DOHH2 (cell line): ENCODE data around the gene ZNF526.

Experiments used
- H3F3A ChIP-seq: fragments of 200-600 bp; sonication (generic), shearing (Covaris generic); 2 replicates; pipeline ENCODE4 v1.6.0; 2016; ENCODE audit warnings: antibody characterized with exemption, mild to moderate bottlenecking; ENCODE audit not compliant: control insufficient read depth, insufficient read depth
- H3K27ac ChIP-seq: fragments of 200-600 bp; sonication (generic); 2 replicates; pipeline ENCODE4 v1.5.1; 2014; ENCODE audit warnings: low read depth, mild to moderate bottlenecking, low read length, moderate library complexity
- H3K27me3 ChIP-seq: fragments of 200-600 bp; sonication (generic); 2 replicates; pipeline ENCODE4 v1.6.1; 2014; ENCODE audit warnings: mild to moderate bottlenecking, low read length, mixed read lengths; ENCODE audit not compliant: control insufficient read depth
- H3K36me3 ChIP-seq: fragments of 200-600 bp; sonication (generic); 2 replicates; pipeline ENCODE4 v1.6.1; 2014; ENCODE audit warnings: mild to moderate bottlenecking, low read length, moderate library complexity, mixed read lengths; ENCODE audit not compliant: control insufficient read depth
- H3K4me1 ChIP-seq: fragments of 200-600 bp; sonication (generic); 2 replicates; pipeline ENCODE4 v1.6.1; 2014; ENCODE audit warnings: mild to moderate bottlenecking, low read length, mixed read lengths; ENCODE audit not compliant: control insufficient read depth
- H3K4me2 ChIP-seq: fragments of 200-600 bp; sonication (generic); 2 replicates; pipeline ENCODE4 v1.6.0; 2014; ENCODE audit warnings: mild to moderate bottlenecking, low read length, moderate library complexity
- H3K4me3 ChIP-seq: fragments of 200-600 bp; sonication (generic); 2 replicates; pipeline ENCODE4 v1.5.1; 2014; ENCODE audit warnings: mild to moderate bottlenecking, low read length, mixed read lengths
- H3K79me2 ChIP-seq: fragments of 200-600 bp; sonication (generic); 2 replicates; pipeline ENCODE4 v1.6.1; 2014; ENCODE audit warnings: mild to moderate bottlenecking, low read length, mixed read lengths; ENCODE audit not compliant: control insufficient read depth
- H3K9me2 ChIP-seq: fragments of 200-600 bp; sonication (generic); replicated peaks from 2 replicates; pipeline ENCODE4 v1.6.1; 2014; ENCODE audit warnings: mild to moderate bottlenecking, low read length, mixed read lengths; ENCODE audit not compliant: control insufficient read depth
- H3K9me3 ChIP-seq: fragments of 200-600 bp; sonication (generic); 2 replicates; pipeline ENCODE4 v1.6.1; 2014; ENCODE audit warnings: antibody characterized with exemption, low read length, mixed read lengths; ENCODE audit not compliant: control insufficient read depth, insufficient read depth
- H4K20me1 ChIP-seq: fragments of 200-600 bp; sonication (generic); 2 replicates; pipeline ENCODE4 v1.6.0; 2014; ENCODE audit warnings: low read depth, mild to moderate bottlenecking, antibody characterized with exemption, low read length, moderate library complexity; ENCODE audit not compliant: control insufficient read depth, insufficient read depth
- EZH2phosphoT487 ChIP-seq: fragments of 200-600 bp; sonication (generic); IDR thresholded peaks from 2 replicates; pipeline ENCODE4 v1.6.1; 2017; ENCODE audit warnings: borderline replicate concordance, mild to moderate bottlenecking, antibody characterized with exemption, low read length, moderate library complexity, mixed read lengths
- TF ChIP-seq, protein P1 (sequence below): fragments of 200-600 bp; sonication (generic); IDR thresholded peaks from one replicate; pipeline ENCODE4 v1.5.1; 2014; ENCODE audit warnings: antibody characterized with exemption, mild to moderate bottlenecking, low read depth, low read length; ENCODE audit not compliant: poor library complexity, severe bottlenecking

Gene ZNF526

GRCh38 chr19:42206871-42207755 is 13.0 kb upstream of the ZNF526 start:
- peaks cover 3% of the 10 kb centered on the region; the same call in 1 of the 2 replicates for H4K20me1 ChIP-seq
- H3K79me2 ChIP-seq, result peaks cover 23% of the 10 kb centered on the region
- H3K27me3 ChIP-seq, result no peaks in the 10 kb centered on the region
- H3F3A ChIP-seq, result peaks cover 7% of the 10 kb centered on the region
- peaks cover 85% of the 10 kb centered on the region for H3K36me3 ChIP-seq
- no peak overlapping the region for H3K27ac ChIP-seq
- H3K4me2 ChIP-seq, result no peak overlapping the region
- no peak overlapping the region for H3K4me3 ChIP-seq
- TF ChIP-seq, protein P1, sequence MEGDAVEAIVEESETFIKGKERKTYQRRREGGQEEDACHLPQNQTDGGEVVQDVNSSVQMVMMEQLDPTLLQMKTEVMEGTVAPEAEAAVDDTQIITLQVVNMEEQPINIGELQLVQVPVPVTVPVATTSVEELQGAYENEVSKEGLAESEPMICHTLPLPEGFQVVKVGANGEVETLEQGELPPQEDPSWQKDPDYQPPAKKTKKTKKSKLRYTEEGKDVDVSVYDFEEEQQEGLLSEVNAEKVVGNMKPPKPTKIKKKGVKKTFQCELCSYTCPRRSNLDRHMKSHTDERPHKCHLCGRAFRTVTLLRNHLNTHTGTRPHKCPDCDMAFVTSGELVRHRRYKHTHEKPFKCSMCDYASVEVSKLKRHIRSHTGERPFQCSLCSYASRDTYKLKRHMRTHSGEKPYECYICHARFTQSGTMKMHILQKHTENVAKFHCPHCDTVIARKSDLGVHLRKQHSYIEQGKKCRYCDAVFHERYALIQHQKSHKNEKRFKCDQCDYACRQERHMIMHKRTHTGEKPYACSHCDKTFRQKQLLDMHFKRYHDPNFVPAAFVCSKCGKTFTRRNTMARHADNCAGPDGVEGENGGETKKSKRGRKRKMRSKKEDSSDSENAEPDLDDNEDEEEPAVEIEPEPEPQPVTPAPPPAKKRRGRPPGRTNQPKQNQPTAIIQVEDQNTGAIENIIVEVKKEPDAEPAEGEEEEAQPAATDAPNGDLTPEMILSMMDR, result no peak
- TF ChIP-seq EZH2phosphoT487, result no peak
- H3K4me1 ChIP-seq, result peaks cover 16% of the 10 kb centered on the region
- H3K9me3 ChIP-seq, result no peaks in the 10 kb centered on the region
- H3K9me2 ChIP-seq, result no peaks in the 10 kb centered on the region

DNA sequence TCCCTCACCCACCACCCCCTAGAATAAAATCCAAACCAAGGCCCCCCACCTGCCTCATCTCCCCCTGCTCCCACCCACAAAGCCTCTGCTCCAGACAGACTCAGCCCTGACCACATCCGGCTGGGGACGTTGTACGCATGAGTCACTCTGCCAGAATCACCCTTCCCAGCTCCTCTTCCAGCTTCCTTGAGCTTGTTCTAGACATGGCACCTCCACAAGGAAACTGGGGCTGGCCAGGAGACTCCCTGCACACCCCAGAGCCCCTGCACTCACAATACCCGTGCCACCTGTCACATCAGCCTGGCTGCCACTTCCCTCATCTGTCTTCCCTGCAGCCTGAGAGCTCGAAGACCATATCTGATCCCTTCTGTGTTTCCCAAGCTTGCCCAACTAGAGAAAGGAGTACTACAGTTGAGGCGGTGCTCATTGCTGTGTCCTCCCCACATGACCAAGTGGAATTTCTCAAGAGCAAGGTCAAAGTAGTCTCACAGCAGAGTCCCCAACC is 12.3 kb upstream of the ZNF526 start:
- H3K27ac ChIP-seq, result no peak overlapping the region
- peaks cover 83% of the 10 kb centered on the region for H3K36me3 ChIP-seq
- peaks cover 4% of the 10 kb centered on the region; the same call in 1 of the 2 replicates for H4K20me1 ChIP-seq
- peaks cover 22% of the 10 kb centered on the region for H3K79me2 ChIP-seq
- H3K4me2 ChIP-seq, result no peak overlapping the region
- TF ChIP-seq, protein P1, result no peak
- no peak for TF ChIP-seq EZH2phosphoT487
- no peaks in the 10 kb centered on the region for H3K9me3 ChIP-seq
- no peak overlapping the region for H3K4me3 ChIP-seq
- peaks cover 4% of the 10 kb centered on the region; the same call in 1 of the 2 replicates for H3F3A ChIP-seq
- no peaks in the 10 kb centered on the region for H3K27me3 ChIP-seq
- peaks cover 9% of the 10 kb centered on the region for H3K4me1 ChIP-seq
- no peaks in the 10 kb centered on the region for H3K9me2 ChIP-seq

GRCh38 chr19:42208612-42209011 is 11.5 kb upstream of the ZNF526 start:
- 0 out of 2 replicates have a peak, but pooled peaks cover 3% of the 10 kb centered on the region for H4K20me1 ChIP-seq

More at GRCh38 chr19:42208612-42209011, 11.5 kb upstream of the ZNF526 start:
- H3K27ac ChIP-seq, result no peak overlapping the region
- no peak overlapping the region for H3K4me2 ChIP-seq
- peaks cover 83% of the 10 kb centered on the region for H3K36me3 ChIP-seq
- H3K4me3 ChIP-seq, result no peak overlapping the region
- H3K4me1 ChIP-seq, result 0 out of 2 replicates have a peak, but pooled peaks cover 4% of the 10 kb centered on the region
- no peak for TF ChIP-seq EZH2phosphoT487
- TF ChIP-seq, protein P1, result no peak
- H3K79me2 ChIP-seq, result peaks cover 24% of the 10 kb centered on the region
- H3K9me3 ChIP-seq, result no peaks in the 10 kb centered on the region
- H3K9me2 ChIP-seq, result no peaks in the 10 kb centered on the region
- no peaks in the 10 kb centered on the region for H3F3A ChIP-seq
- H3K27me3 ChIP-seq, result no peaks in the 10 kb centered on the region
